Measurements from ENCODE around the gene KRTAP5-9.
"Not testable (repeated sequence)": the region's sequence is repeated elsewhere in the genome, so short reads cannot be mapped to it uniquely, and the experiment has no call there.

KRTAP5-9 gene

DNA sequence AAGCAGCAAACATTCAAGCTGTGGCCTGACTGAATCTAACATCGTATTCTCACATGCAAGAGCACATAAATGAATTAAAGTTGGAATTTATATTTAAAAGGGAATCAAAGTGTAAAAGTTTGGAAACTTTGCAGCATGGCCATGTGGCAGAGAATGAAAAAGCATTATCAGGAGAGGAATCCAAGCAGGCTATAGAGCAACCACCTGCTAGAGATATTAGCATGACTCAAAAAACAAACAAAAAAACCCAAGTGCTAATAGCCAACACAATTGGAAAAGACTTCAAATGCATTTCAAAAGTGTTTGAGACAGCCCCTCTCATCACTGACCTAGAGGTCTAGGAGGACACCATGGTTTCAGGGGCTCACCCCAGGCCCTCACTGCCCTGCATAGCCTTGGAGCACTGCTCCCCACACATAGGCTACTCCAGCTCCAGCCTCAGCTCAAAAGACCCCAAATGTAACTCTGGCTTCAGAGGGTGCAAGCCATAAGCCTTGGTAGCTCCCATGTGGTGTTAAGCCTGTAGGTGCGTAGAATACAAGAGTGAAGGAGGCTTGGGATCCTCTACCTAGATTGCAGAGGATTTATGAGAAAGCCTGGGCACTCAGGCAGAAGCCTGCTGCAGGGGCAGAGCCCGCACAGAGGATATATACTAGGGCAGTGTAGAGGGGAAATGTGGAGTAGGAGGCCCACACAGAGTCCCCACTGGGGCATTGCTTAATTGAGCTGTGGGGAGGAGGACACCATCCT lies 22.9 kb upstream of the KRTAP5-9 start:
- TF ChIP-seq, protein P1, sequence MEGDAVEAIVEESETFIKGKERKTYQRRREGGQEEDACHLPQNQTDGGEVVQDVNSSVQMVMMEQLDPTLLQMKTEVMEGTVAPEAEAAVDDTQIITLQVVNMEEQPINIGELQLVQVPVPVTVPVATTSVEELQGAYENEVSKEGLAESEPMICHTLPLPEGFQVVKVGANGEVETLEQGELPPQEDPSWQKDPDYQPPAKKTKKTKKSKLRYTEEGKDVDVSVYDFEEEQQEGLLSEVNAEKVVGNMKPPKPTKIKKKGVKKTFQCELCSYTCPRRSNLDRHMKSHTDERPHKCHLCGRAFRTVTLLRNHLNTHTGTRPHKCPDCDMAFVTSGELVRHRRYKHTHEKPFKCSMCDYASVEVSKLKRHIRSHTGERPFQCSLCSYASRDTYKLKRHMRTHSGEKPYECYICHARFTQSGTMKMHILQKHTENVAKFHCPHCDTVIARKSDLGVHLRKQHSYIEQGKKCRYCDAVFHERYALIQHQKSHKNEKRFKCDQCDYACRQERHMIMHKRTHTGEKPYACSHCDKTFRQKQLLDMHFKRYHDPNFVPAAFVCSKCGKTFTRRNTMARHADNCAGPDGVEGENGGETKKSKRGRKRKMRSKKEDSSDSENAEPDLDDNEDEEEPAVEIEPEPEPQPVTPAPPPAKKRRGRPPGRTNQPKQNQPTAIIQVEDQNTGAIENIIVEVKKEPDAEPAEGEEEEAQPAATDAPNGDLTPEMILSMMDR (IDR thresholded peaks at IDR 0.05; ENCODE audit: borderline replicate concordance, insufficient read depth, low read depth, low read length) = no peak
- H3K4me3 ChIP-seq (ENCODE audit: low read depth, low read length) = no peak overlapping the region

DNA sequence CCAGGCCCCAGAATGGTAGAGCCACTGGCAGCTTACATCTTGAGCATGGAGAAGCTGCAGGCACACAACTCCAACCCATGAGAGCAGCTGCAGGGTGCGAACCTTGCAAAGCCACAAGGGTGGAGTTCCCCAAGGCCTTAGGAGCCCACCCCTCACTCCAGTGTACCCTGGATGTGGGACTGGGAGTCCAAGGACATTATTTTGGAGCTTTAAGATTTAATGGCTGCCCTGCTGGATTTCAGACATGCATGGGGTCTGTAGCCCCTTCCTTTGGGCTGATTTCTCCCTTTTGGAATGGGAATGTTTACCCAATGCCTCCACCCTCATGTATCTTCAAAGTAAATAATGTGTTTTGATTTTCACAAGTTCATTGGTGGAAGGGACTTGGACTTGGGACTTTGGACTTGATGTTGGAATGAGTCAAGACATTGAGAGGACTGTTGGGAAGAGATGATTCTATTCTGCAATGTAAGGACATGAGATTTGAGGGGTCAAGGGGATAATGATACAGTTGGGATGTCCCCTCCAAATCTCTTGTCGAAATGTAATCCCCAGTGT lies 22.2 kb upstream of the KRTAP5-9 start:
- H3K4me3 ChIP-seq (ENCODE audit: low read depth, low read length) = no peak overlapping the region
- TF ChIP-seq, protein P1 (IDR thresholded peaks at IDR 0.05; ENCODE audit: borderline replicate concordance, insufficient read depth, low read depth, low read length) = no peak

DNA sequence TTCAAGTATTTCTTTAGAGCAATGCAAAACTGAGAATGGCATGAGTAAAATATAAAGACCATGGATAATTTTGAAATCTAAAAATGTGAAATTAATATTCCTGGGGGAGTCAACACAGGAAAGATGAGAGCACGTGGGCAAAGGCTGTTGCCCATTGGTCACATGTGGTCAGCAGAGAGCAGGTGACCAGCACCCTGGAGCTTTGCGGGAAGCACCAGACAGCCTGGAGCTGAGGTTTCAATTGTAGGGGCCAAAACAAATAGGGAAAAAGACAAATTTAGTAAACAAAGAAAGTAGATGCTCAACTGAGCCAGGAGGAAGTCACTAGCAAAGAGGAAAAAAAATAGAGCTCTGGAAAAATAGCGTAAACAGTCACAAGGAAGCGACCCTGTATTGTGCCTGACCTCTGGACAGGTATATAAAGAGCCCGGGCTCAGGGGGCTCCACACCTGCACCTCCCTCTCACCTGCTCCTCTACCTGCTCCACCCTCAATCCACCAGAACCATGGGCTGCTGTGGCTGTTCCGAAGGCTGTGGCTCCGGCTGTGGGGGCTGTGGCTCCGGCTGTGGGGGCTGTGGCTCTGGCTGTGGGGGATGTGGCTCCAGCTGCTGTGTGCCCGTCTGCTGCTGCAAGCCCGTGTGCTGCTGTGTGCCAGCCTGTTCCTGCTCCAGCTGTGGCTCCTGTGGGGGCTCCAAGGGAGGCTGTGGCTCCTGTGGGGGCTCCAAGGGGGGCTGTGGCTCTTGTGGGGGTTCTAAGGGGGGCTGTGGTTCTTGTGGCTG lies 21.2 kb upstream of the KRTAP5-9 start, which contains the start of gene KRTAP5-7:
TSS of gene KRTAP5-7 (plus strand) at position 472 of the 780 bp plus-strand sequence. CDS start at position 506, 34 bp downstream.
- not testable (repeated sequence) for H3K4me3 ChIP-seq (ENCODE audit: low read depth, low read length)

DNA sequence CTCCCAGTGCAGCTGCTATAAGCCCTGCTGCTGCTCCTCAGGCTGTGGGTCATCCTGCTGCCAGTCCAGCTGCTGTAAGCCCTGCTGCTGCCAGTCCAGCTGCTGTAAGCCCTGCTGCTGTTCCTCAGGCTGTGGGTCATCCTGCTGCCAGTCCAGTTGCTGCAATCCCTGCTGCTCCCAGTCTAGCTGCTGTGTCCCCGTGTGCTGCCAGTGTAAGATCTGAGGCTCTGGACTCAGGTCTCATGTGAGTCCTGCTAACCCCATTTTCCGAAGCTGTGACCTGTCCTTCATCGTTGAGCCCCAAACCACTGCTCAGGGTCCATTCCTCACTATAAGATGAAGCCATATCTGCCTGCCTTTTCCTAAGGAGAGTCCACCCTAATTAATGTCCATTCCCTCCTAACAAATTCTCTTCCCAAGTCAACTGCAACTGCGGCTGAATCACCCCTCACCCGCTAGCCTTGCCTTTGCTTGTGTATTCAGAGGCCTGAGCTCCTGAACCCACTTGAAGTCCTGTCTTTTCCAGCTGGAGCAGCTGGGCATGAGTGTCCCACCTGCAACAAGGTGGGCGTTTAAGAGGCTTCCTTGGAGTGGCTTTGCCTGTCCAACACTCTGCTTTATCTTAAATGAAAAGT lies 20.5 kb upstream of the KRTAP5-9 start:
- TF ChIP-seq, protein P1 (IDR thresholded peaks at IDR 0.05; ENCODE audit: borderline replicate concordance, insufficient read depth, low read depth, low read length) = no peak
- no peak overlapping the region for H3K4me3 ChIP-seq (ENCODE audit: low read depth, low read length)

DNA sequence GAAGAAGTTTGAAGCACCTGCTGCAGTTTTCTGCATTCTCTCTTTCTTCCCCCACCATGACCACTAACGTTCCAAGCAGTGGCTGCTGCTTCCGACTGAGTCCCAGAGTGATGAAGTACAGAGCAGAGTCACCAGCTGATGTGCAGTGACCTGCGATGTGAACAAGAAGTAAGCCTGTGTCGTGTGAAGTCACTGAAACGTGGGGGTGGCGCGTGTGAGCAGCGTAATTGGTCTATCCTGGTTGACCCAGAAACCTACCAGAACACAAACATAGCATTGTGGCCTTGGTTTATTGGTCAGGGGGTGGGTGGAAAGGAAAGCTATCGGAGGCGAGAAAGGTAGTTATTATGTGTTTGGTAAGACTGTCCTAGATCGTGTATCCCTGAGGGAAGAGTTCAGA lies 17.6 kb upstream of the KRTAP5-9 start:
- TF ChIP-seq, protein P1 (IDR thresholded peaks at IDR 0.05; ENCODE audit: borderline replicate concordance, insufficient read depth, low read depth, low read length) = no peak
- H3K4me3 ChIP-seq (ENCODE audit: low read depth, low read length) = no peak overlapping the region

DNA sequence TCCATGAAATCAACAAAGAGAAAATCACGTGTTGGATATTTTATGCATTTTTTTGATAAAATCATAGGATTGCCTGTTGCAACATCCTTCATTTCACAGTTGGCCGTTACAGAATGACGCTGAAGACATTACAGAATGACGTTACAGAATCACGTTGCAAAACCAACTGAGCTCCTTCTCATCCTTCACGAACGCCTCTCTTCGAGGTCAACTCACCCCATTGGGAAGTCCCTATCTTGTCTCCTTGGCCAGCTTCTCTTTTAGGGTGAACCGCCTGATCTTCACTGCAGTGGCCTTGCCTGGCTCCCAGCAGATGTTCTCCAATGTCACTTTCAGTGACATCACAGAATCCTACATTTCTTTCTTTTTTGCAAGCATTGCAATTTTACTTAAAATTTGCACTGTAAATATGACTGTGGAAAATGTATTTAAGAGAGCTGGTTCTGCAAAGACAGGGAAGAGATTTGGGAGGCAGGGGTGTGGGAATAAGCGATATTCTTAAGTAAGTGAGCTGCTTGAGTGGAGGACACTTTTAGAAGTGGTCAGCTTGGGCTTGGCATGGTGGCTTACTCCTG lies 16.1 kb upstream of the KRTAP5-9 start:
- H3K4me3 ChIP-seq (ENCODE audit: low read depth, low read length) = no peak overlapping the region
- TF ChIP-seq, protein P1 (IDR thresholded peaks at IDR 0.05; ENCODE audit: borderline replicate concordance, insufficient read depth, low read depth, low read length) = no peak

DNA sequence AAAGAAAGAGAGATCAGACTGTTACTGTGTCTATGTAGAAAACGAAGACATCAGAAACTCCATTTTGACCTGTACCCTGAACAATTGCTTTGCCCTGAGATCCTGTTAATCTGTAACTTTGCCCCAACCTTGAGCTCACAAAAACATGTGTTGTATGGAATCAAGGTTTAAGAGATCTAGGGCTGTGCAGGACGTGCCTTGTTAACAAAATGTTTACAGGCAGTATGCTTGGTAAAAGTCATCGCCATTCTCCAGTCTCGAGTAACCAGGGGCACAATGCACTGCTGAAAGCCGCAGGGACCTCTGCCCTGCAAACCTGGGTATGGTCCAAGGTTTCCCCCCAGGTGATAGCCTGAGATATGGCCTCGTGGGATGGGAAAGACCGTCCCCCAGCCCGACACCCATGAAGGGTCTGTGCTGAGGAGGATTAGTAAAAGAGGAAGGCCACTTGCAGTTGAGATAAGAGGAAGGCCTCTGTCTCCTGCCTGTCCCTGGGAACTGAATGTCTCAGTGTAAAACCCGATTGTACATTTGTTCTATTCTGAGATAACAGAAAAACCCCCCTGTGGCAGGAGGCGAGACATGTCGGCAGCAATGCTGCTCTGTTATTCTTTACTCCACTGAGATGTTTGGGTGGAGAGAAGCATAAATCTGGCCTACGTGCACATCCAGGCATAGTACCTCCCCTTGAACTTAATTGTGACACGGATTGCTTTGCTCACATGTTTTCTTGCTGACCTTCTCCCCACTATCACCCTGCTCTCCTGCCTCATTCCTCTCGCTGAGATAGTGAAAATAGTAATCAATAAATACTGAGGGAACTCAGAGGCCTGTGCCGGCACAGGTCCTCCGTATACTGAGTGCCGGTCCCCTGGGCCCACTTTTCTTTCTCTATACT lies 13.3 kb upstream of the KRTAP5-9 start:
- not testable (repeated sequence) for H3K4me3 ChIP-seq (ENCODE audit: low read depth, low read length)
